ENCODE data around the gene TENM4.

TENM4 gene

GRCh38 chr11:78952890-78953289, 487.9 kb downstream of the TENM4 start:
- DNase-seq = no peak

- DNase-seq = no peak
Measured at GRCh38 chr11:78952175-78952574, 488.7 kb downstream of the TENM4 start.

- no peak for DNase-seq
Measured at GRCh38 chr11:78949976-78950690, 490.7 kb downstream of the TENM4 start.

- DNase-seq = no peak
Measured at GRCh38 chr11:78946945-78947902, 493.6 kb downstream of the TENM4 start.

- no peak for DNase-seq
Measured at GRCh38 chr11:78943841-78944240, 497.0 kb downstream of the TENM4 start.

- DNase-seq = no peak
Measured at GRCh38 chr11:78943154-78943553, 497.7 kb downstream of the TENM4 start.

- peak; percentile 85 for DNase-seq
Measured at GRCh38 chr11:78941226-78941851, 499.5 kb downstream of the TENM4 start.

- peak; percentile 99 for DNase-seq
Measured at GRCh38 chr11:78940500-78941225, 500.2 kb downstream of the TENM4 start.

GRCh38 chr11:78938971-78939370, 501.9 kb downstream of the TENM4 start:
- no peak for DNase-seq

- no peak for DNase-seq
Measured at GRCh38 chr11:78938036-78938435, 502.8 kb downstream of the TENM4 start.

GRCh38 chr11:78935398-78936068, 505.3 kb downstream of the TENM4 start:
- DNase-seq = no peak

GRCh38 chr11:78933350-78933749, 507.5 kb downstream of the TENM4 start:
- no peak for DNase-seq

- no peak for DNase-seq
Measured at GRCh38 chr11:78932757-78933156, 508.1 kb downstream of the TENM4 start.

- DNase-seq = no peak
Measured at GRCh38 chr11:78931891-78932290, 508.9 kb downstream of the TENM4 start.

- no peak for DNase-seq
Measured at GRCh38 chr11:78930810-78931523, 509.9 kb downstream of the TENM4 start.

- no peak for DNase-seq
Measured at GRCh38 chr11:78929906-78930220, 511.0 kb downstream of the TENM4 start.

- DNase-seq = no peak
Measured at GRCh38 chr11:78929207-78929905, 511.5 kb downstream of the TENM4 start.

- DNase-seq = no peak
Measured at GRCh38 chr11:78927511-78927910, 513.3 kb downstream of the TENM4 start.

GRCh38 chr11:78926633-78927338, 514.0 kb downstream of the TENM4 start:
- DNase-seq = no peak

GRCh38 chr11:78925387-78925786, 515.4 kb downstream of the TENM4 start:
- no peak for DNase-seq

All from NCI-H1105 treated with DMSO at 0.1 percent for 48 hours (cell line).